ENCODE results near the gene B4GALT6. TPM values are rescaled to one million over a fixed set of nuclear protein-coding genes. Genes with fewer than 3 reads are reported as not detected.

The B4GALT6 gene
- total RNA-seq, 1 donor from 2014 or later = 6.9 TPM

DNA sequence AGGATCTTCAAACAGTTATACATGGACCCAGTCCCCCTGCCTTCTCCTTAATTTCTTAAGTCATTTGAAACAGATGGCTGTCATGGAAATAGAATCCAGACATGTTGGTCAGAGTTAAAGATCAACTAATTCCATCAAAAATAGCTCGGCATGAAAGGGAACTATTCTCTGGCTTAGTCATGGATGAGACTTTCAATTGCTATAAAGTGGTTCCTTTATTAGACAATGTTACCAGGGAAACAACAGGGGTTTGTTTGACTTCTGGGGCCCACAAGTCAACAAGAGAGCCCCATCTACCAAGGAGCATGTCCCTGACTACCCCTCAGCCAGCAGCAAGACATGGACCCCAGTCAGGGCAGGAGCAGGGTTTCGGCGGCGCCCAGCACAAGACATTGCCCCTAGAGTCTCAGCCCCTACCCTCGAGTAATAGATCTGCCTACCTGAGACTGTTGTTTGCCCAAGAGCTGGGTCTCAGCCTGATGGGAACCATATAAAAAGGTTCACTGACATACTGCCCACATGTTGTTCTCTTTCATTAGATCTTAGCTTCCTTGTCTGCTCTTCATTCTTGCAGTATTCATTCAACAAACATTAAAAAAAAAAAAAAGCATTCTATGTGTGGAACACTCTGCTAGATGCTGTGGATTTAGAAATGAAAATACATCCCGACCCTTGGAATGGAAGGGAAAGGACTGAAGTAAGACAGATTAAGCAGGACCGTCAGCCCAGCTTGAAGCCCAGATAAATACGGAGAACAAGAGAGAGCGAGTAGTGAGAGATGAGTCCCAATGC lies 88.1 kb downstream of the B4GALT6 start:
- peak; percentile 97 for DNase-seq (ENCODE audit: low read depth)

DNA sequence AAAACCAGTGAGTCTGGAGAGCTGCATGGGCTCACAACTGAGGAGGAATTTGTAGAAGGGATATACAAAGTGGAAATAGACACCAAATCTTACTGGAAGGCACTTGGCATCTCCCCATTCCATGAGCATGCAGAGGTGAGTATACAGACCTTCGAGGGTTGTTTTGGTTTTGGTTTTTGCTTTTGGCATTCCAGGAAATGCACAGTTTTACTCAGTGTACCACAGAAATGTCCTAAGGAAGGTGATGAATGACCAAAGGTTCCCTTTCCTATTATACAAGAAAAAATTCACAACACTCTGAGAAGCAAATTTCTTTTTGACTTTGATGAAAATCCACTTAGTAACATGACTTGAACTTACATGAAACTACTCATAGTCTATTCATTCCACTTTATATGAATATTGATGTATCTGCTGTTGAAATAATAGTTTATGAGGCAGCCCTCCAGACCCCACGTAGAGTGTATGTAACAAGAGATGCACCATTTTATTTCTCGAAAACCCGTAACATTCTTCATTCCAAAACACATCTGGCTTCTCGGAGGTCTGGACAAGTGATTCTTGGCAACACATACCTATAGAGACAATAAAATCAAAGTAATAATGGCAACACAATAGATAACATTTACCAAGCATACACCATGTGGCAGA lies 89.1 kb downstream of the B4GALT6 start:
- DNase-seq (ENCODE audit: low read depth) = peak; percentile 28

DNA sequence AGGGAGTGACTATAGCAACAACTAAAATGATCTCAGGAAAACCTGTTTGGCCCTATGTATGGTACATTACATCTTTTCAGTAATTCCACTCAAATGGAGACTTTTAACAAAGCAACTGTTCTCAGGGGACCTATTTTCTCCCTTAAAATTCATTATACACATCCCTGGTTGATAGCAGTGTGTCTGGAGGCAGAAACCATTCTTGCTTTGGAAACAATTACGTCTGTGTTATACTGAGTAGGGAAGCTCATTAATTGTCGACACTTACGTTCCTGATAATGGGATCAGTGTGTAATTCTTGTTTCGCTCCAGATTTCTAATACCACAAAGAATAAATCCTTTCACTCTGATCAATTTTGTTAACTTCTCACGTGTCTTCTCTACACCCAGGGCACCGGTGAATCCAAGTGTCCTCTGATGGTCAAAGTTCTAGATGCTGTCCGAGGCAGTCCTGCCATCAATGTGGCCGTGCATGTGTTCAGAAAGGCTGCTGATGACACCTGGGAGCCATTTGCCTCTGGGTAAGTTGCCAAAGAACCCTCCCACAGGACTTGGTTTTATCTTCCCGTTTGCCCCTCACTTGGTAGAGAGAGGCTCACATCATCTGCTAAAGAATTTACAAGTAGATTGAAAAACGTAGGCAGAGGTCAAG lies 91.7 kb downstream of the B4GALT6 start:
- DNase-seq (ENCODE audit: low read depth) = no peak

DNA sequence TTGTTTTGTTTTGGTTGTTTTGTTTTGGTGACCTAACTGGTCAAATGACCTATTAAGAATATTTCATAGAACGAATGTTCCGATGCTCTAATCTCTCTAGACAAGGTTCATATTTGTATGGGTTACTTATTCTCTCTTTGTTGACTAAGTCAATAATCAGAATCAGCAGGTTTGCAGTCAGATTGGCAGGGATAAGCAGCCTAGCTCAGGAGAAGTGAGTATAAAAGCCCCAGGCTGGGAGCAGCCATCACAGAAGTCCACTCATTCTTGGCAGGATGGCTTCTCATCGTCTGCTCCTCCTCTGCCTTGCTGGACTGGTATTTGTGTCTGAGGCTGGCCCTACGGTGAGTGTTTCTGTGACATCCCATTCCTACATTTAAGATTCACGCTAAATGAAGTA lies 92.8 kb downstream of the B4GALT6 start, which contains the start of gene TTR:
Gene TTR (plus strand): TSS at position 250 of the 400 bp plus-strand sequence. CDS start 26 bp downstream, at position 276.
- no peak for DNase-seq (ENCODE audit: low read depth)

DNA sequence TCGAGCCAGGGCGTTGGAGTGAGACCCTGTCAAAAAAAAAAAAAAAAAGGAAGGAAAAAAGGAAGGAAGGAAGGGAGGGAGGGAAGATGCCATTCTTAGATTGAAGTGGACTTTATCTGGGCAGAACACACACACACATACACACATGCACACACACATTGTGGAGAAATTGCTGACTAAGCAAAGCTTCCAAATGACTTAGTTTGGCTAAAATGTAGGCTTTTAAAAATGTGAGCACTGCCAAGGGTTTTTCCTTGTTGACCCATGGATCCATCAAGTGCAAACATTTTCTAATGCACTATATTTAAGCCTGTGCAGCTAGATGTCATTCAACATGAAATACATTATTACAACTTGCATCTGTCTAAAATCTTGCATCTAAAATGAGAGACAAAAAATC lies 93.3 kb downstream of the B4GALT6 start:
- no peak for DNase-seq (ENCODE audit: low read depth)

DNA sequence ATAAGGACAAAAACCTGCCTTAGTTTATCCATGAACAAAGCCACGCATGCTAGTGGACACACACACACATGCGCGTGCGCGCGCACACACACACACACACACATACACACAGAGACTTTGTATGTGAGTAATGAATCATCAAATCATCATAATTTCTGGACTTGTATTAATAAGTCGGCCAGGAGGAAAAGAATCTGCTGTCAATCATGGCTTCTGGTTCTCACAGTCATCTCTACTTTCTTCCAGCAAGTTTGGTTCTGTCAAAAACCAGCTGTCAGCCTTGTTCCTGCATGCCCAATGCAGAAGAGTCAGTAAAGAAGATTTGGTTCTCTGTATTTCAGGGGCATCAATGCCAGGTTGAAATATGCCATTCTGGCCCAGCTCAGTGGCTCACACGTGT lies 93.8 kb downstream of the B4GALT6 start:
- DNase-seq (ENCODE audit: low read depth) = no peak

DNA sequence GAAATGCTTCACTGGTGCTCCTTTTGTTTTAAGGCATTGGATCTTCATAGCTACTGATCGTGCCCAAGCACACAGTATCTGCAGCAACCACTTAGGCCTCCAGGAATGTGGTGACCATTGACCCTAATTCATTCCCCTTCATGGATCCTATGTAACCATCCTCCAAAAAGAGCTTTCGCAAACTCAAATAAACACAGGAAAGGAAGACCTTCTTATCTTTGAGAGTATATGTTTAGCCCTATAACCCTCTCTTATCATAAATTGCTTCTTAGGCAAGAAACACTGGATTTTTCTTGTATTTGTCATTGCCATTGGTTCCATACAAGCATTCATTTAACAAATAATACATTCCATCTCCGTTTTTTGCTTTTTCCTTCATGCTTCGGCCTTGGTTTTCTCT lies 96.9 kb downstream of the B4GALT6 start:
- DNase-seq (ENCODE audit: low read depth) = no peak

DNA sequence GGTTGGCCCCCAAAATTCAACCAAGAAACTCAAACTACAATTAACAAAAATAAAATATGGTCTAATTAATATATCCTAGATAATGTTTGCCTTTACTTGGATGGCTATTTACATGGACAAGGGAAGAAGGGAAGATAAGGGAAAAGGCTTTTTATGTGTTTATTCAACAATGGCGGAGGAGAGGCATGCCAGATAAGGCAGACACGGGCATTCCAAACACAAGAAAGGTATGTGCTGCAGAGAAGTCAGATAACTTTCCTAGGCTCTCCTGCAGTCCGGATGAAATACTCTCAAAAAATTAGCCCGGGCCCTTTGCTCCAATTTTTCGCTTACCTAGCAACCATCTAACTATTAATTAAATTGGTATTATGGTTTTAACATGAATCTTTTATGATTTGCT lies 97.8 kb downstream of the B4GALT6 start:
- DNase-seq (ENCODE audit: low read depth) = no peak

DNA sequence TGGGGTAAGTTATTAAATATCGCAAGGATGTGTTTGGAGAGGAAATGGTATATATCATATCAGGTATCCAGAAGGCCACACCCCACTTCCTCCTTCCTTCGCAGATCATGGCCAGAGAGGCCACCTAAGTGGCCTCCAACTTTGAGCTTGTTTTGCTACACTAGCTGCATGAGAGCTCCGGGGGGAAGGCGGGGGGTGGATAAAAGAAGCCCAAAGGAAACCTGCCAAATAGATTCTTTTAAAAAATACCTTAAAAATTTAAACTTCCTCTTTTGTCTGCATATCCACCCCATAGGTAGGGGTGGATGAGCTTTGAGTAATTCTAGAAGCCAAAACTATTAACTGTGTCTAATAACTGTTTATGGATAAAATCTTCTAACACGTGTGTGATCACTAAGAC lies 98.4 kb downstream of the B4GALT6 start:
- no peak for DNase-seq (ENCODE audit: low read depth)

DNA sequence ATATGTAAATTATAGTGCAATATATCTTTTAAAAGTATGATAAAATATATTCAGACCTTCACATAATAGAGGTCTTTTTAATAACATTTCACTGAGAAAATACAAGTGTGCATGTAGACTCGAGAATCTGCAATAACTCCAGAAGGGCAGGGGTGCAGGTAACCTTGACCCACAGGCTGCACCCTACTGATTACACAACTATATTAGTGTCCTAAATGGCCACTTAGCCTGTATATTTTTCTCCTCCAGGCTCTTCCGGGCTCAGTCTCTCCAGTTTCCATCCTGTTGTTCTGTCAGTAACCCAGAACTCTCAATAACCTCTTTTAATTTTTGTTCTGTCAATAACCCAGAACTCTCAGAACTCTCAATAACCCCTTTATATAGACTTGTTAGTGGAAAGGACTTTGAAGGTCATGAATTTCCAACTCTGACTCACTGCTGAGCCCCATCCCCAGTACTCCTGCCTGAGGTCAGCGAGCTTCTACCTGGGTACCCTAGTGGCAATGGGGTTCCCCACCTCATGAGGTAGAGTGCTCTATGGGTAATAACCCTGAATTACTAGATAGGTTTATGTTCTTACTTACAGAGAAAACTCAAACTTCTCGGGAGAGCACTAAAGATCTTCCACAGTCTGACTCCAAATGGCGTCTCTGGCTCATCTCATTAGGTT lies 101.1 kb downstream of the B4GALT6 start:
- DNase-seq (ENCODE audit: low read depth) = no peak

DNA sequence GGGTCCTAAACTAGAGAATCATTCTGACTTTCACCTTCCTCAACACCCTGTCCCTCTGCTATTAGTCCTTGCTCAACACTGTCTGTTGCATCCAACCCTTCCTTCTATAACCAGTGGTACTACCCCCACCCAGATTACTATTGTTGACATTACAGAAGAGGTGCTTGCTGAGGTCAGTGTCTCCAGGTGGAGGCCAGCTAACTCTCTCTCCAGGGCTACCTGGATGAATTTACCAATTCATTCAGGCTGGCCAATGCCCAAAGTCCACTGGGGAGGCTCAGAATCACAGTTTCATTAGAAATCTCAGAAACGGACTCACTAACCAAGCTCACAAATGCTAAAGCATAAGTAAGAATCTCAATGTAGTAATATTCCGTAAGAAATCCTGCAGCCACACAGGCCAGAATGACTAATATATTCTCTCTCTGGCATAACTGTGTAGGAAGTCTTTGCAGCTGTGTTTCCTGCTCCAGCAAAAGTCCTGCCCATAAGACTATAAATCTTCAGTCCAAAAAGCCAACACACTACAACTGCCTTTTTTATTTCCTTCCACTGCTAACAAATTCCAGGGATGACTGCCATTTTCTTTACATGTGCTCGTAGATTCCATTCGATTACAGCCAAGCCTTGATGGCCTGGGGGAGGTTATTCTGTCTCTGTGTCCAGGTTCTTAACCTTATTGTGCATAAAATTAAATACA lies 102.7 kb downstream of the B4GALT6 start:
- DNase-seq (ENCODE audit: low read depth) = peak; percentile 68

DNA sequence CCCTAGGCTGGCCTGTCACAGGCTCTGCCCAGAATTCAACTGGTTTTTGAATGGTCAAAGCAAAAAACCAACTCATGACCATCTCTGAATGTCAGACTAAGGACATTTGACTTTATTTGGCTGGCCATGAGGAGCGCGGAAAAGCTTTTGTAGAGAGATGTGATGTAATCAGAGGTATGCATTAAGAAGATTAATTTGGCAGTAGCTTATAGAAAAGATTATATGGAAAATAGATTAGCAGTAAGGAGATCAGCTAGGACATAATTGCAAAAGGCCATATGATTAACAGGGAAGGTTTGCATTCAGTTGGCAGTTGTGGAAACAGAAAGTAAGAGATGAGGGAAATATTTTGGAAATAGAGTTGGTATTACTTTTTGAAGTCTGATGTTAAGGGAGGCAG lies 105.0 kb downstream of the B4GALT6 start:
- DNase-seq (ENCODE audit: low read depth) = no peak

DNA sequence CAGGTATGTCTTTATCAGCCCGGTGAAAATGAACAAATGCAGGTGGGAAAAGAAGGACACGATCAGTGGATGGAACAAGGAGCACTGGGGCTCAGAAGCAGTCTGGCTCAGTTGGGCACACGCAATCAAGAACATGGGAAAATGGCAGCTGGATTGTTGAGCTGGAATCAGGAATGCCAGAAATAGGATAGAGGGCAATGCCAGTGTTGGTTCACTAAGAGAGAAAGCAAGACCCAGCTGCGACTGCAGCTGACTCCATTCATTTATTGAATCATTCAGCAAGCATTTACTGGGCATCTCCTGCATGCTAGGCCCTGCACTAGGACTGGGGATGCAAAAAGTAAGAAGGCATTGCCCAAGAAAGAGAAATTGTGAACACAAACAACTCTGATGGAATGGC lies 106.3 kb downstream of the B4GALT6 start:
- DNase-seq (ENCODE audit: low read depth) = no peak

DNA sequence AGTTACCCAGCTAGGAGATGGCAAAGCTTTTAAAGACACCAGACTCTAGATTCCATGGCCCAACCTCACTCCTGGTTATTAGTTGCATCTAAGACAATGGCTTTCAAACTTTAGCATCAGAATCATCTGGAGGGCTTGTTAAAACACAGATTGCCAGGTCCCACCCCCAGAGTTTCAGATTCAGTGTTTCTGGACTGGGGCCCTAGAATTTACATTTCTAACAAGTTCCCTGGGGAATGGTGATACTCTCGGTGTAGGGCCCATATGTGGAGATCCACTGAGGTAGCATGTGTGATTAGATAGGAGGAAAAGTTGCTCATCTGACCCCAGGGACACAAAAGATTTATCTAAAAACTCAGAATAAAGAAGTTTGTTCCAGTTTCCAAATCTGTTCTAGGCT lies 107.2 kb downstream of the B4GALT6 start:
- DNase-seq (ENCODE audit: low read depth) = no peak

DNA sequence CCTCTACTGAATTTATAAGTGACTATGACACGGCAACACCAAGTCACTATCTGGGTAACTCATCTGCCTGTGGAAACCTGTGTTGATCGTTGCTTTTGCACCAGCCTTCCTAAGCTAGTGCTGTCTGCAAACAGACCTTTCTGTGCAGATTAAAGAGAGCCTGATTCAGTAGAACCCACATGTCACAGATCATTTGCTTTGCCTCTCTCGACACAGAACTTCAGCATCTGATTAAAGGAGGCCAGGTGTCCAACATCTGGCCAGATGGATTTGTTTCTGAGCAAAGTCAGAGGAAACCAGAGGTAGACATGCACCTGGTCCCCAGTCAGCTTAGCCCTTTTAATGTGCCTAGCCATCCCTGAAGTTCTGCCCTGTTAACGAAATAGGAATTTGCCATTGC lies 107.7 kb downstream of the B4GALT6 start:
- DNase-seq (ENCODE audit: low read depth) = no peak

DNA sequence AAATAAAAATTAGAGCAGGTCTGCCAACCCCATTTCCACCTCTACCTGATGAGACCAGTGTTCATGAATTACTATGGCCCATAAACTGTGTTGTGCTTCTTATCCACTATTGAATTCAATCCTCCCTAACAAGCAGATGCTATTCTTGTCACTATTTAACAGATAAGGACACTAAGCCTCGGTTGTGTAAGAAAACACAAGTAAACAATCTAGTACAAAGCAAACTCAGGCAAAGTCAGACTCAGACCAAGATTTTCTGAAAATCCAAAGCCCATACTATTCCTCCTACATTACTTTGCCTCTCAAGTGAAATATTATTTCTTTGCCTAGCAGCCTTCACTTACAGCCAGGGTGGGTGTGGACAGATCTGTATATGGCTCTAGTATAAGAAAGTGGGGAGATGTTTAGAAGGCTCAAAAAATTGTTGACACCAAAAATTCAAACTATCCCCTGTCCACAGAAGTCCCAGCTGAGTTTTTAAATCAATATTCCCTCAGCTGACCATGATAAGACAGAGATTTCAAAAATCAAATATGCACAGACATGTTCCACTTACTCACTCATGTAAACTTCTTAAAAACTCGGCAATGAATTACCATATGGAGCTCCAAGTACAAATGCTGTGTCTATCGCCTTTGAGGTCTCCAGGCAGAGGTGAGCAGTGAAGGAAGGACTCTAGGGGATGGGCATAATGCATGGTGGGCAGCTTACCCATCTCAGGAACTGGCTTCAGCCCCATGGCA lies 108.7 kb downstream of the B4GALT6 start:
- no peak for DNase-seq (ENCODE audit: low read depth)

DNA sequence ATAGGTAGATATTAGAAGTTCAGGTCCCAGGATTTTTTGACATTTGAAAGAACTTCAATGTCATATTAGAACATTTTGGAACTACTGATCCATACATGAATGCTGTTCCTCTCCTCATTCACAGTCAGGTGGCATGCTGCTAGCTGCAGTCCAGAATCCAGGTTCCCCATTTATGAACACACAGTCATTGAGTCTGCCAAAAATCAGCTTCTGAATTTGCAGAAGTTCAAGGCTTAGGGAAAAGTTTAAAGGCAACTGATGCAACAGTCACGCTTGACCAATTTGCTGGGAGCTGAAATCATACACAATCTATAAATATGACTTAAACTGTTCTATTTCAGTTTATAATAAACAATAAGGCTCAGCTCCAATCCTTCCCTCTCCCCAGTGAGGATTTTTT lies 110.0 kb downstream of the B4GALT6 start:
- DNase-seq (ENCODE audit: low read depth) = no peak

All from renal cortical epithelial cell (primary cell).